Midbrain (tissue), 1 donor: ENCODE data around the gene TMIGD3.
"Not testable (repeated sequence)": the region's sequence is repeated elsewhere in the genome, so short reads cannot be mapped to it uniquely, and the experiment has no call there.

Source experiments
- DNase-seq: peaks from one replicate; lab custom pipeline; 2025; lab: John Stamatoyannopoulos, UW

The TMIGD3 gene

DNA sequence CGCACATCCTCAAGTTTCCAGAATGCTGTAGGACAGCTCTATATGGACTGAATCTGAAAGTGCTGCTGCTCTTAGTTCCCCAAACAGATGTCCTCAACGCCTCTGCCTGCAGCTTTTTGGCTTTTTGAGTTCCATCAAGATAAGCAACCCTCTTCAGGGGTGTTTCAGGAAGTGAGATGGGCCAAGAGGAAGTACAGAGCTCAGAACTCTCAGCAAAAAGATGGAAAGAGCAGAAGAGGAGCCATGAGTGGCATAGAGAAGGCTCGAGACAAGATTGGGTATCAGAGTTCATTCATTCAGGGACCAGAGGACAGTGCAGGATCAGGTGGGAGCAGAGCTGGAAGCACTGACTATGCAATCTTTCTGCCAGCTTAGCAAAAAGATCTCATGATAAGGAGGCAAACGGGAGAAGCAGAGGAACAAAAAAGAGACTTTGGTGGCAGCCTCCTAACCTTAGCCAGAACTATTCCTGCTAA, at the start of gene TMIGD3, which contains the start of gene ADORA3:
TMIGD3 (minus strand) TSS at position 49 of the 476 bp plus-strand sequence. CDS start 279 bp downstream, outside the sequence.
ADORA3 (minus strand) TSS at position 49 of the 476 bp plus-strand sequence. CDS start 279 bp downstream, outside the sequence.
- DNase-seq = peak; percentile 41

DNA sequence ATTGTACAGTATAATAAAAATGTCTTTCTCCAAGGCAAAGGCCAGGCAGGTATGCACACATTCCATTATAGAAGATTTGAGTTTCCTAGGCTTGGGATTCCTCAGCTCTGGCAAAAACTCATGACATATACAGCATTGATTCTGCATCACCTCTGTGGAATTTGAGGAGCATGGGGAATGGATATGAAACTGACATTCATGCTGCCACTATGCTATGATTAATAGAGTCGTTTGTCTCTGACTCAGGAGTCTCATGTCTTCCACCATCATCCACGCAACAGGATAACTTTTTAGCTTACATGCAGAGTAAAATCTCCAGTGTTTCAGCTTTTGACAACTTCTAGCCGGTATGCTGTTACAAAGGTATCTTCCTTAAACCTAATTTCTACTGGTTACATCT, 49.8 kb upstream of the TMIGD3 start:
- no peak for DNase-seq

DNA sequence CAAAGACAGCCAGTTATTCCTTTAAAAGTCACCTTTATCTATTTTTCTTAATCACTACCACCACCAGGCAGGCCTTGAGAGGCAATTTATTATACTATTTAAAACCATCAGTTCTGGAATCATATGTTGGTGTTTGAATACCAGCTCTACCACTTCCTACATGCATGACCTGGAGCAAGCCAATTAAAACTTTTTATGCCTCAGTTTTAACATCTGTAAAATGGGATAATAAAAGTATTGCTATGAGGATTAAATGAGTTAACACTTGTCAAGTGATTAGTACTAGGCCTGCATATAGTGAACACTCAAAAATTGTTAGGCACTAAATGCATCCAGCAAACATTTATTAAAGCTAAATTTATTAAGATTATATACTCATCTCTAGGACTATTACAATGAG, 49.2 kb upstream of the TMIGD3 start:
- DNase-seq = no peak

DNA sequence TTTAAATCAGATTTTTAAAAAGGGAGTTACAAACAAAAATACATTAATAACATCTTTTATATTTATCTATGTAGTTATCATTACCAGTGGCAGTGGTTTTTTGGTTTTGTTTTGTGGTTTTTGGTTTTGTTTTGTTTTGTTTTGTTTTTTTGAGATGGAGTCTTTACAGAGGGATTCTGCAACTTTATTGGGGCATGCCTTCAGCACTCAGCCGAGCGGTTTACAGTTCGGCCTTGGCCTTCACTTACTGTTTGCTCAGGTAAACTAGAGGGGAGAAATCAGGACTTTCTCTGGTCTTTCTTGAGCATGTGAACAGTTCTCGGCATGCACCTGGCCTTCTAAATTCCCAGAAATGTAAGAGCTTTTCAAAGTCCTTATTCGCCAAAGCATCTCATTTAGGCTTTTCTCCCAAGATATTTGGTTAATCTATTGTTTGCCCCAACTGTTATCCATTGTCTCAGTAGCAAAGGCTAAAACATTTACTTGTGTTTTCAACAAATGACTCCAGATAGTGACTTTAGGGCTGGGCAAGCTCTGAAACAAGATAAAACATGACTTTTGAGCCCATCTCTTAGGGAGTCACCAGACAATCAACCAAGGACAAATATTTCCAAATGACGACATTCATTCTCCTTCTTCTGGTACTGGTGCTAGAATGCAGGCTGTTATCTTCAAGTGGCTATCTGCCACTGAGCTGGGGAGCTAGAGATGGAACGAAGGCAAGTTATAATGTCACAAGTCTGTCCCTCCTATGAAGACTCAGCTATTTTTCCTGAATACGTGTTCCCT, 48.4 kb upstream of the TMIGD3 start:
- DNase-seq = no peak

DNA sequence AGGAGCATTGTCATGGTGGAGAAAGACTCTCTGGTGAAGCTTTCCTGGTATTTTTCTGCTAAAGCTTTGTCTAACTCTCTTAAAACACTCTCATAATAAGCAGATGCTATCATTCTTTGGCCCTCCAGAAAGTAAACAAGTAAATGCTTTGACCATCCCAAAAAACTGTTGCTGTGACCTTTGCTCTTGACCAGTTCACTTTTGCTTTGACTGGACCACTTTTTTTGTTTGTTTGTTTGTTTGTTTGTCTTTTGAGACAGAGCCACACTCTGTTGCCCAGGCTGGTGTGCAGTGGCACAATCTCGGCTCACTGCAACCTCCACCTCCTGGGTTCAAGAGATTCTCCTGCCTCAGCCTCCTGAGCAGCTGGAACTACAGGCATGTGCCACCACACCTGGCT, 44.4 kb upstream of the TMIGD3 start:
- DNase-seq = not testable (repeated sequence)

DNA sequence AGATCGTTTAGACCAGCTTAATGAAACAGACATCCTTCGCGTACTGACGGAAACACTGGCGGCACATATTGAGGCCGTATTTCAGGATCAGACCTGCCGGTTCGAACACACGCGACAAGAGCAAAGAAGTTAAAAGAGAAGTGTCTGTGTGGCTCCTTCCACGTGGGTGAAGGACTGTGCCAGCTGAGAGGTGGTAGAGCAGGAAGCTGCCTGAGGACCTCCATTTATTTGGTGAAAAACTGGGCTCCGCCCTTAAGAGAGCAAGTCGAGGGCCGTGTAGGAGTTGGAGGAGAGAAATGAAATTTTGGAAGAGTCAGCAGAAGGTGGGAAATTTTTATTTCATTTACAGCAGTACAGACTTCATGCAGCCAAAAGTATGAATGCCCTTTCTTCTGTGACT, 38.8 kb upstream of the TMIGD3 start:
- no peak for DNase-seq

DNA sequence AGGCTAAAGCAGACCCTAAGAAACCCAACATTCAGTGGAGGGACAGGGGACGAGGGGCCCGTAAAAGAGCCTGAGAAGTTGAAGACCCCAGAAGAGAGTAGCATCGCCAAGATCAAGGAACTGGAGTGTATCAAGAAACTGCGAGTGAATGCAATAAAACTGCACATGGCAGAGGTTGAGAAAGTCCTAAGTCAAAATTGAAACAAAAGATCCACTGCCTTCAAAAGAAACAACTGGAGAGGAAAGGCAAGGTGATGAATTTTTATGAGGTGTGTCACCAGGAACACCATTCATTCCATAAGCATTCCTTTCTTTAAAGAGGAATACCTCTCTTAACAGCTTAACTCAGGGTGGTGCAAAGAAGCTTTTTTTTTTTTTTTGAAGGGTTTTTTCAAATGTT, 38.3 kb upstream of the TMIGD3 start:
- no peak for DNase-seq

DNA sequence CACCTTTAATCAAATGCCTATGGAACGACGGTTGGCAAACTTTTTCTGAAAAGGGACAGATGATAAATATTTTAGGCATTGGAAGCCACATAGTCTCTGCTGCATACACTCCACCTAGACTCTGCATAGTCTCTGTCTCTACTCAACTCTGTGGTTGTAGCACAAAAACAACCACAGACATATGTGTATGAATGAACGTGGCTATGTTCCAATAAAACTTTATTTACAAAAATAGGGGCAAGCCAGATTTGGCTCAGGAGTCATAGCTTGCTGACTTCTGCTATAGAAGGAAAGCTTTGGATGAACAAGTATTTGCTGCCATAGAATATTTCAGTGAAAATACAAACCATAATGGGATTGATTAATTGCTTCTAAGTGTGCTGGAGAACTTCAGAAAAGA, 37.5 kb upstream of the TMIGD3 start:
- DNase-seq = no peak

DNA sequence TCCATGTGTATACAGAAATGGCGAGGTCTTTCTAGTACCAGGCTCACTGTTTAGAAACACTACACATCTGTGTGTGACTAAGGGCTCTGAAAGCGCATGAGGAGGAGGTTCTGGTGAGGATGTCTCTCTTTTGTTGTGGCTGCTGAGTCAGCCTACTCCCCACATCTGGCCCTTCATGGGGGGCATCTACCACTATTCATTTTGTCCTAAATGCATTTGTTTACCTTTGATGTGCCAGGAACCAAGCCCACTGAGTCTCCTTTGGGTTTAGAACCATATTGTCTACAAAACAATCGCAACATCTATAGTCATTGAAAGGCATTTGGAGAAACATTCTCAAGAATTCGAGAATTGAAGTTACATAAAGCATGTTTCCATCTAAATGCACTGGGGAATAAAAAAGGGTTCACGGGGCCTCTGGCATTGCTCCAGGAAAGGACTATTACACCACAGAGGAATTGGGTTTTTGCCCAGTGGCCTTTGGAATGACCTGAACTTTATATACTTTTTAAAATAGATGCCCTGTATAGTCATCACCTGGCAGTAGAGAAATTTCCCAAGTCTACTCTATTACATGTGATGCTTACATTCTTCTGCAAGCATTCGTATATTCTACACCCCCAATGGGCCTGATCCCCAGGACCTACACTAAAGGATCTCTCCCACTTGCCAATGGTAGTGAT, 35.1 kb upstream of the TMIGD3 start:
- DNase-seq = no peak

DNA sequence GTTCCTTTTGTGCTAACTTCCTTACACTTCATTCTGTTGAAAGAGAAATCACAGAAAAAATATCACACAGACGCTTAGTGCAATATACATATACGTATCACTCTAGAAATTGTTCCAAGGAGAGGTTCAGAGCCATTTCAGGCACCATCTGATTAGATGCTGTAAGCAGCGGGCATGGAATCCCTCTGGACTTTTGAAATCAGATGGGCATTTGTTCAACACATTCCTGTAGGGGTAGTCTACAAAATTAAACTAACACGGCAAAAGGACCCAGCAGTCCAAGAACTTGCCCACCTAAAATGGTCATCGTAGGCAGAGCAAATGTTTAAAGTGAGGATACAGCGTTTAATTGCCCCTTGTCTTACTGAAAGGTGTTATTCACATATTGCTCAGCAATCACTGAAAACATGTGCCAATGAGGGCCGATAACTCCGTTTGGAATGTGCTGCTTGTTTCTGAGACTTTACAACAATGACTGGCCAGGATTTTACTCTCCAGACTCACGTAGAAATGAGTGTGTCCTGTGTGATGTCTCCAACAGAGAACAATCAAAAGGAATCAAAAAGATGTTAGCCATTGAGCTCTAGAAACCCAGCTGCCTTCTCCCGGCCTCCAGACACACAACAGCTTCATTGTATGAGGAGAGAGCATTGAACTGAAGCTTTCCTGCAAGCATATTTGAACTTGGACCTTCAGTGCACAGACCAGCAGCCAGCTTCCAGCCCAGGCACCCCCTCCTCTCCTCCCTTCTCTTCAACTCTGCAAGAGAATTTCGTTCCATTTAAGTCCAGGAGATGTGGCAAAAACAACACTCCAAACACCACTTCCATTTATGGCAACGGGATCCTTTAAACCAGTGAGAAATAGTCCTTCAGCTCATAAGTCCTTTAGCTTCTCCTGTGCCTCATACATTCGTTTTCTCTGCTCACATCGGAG, 32.1 kb upstream of the TMIGD3 start:
- peak; percentile 64 for DNase-seq

DNA sequence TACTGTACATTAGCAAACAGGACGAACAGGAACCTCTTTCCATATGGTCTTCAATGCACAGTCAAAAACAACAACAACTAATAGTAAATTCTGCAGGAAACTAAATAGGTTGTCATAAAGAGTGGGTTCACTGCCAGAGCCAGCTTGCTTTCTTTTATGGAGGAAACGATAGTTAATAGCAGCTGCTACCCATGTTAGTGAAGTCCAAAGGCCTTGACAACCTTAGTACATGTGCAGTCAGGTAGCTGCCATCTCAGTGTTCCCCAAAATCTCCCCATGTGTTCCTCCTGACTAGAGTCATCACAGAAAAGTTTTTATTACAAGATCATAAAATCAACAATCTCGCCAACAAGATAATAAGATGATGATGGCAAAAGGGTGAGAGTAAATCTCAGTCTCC, 16.6 kb upstream of the TMIGD3 start:
- DNase-seq = no peak

DNA sequence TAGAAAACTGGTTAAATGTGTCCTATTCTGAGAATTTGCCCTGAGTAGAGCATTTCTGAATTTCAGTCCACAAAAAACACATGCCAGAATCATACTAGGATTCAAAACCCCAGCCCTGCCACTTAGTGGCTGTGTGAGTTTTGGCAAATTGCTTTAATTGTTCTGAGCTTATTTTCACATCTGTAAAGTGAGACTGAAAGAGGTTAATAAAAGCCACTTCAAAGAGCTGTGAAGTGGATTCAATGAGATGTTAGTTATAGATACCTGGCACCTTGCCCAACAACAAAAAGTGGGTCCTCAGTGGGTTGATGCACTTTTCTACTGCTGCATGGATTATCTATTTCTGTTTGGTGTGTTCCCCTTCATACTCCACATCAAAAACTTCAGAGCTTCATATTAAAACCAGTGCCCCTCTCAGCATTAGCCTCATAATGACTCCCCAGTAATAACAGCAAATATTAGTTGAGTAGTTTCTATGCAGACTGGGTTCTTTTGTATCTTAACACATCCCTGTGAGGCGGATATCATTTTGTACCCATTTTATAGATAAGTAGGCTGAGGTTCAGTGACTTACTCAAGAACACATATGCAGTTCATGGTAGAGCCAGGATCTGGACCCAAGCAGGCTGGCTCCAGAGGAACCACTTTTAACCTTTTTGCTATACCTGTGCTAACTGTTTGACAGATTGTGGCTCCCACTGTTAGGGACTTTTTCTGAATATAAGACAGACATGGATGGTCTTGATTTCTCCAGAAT, 14.2 kb upstream of the TMIGD3 start:
- DNase-seq = no peak

DNA sequence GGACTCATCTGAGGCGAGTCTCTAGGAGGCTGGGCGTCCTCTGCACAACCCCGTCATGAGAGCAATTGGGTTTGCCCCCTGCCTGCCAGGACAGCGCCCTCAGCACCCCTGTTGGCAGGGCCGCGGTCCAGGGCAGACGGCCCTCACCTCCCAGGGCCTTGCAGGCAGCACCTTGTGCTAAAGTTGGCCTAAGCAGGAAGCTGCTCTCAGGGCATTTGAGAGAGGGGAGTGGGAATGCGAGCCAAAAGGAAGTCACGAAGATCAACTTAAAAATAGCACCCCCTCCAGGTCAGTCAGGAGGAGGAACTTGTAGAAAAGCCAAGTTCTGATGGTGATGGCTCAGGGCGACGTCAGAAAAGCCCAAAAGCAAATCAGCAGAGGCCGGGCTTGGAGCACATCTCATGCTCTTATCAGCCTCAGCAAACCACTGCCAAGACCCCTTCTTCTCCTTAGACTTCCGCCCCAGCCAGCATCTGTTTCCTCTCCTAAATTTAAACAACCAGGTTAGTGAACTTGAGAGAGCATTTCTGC, 12.6 kb upstream of the TMIGD3 start:
- peak; percentile 35 for DNase-seq

DNA sequence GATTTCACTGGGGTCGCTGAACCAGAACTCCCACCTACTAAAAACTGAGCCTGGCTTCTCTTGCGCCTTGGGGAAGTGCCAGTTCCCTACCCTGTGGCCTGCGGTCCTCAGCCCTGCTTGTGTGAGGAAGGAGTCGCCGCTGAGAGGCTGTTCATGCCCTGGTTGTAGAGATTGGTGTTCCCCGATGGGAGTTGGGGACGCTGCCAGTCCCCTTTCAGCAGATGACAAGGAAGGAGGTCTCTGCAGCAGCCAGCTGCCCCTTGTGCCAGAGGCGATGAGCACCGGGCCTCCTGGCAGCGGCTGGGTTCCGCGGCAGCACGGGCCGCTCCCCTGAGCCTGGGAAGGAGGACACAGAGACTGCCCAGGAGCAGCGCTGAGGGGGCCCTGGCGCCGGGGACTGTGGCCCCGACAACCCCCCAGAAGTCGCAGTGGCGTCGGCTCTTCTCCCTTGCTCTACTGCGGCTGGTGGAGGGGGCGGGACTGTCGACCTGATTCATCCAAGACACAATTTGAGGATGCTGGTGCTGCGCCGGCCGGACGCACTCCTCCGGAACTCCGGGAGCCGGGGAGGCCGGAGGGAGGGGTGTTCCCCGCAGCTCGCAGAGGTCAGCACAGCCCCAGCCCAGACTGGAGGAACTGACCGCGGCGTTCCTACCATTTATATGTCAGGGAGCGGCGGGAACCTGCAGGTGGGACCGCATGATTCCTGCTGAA, 12.0 kb upstream of the TMIGD3 start:
- DNase-seq = peak; percentile 30

DNA sequence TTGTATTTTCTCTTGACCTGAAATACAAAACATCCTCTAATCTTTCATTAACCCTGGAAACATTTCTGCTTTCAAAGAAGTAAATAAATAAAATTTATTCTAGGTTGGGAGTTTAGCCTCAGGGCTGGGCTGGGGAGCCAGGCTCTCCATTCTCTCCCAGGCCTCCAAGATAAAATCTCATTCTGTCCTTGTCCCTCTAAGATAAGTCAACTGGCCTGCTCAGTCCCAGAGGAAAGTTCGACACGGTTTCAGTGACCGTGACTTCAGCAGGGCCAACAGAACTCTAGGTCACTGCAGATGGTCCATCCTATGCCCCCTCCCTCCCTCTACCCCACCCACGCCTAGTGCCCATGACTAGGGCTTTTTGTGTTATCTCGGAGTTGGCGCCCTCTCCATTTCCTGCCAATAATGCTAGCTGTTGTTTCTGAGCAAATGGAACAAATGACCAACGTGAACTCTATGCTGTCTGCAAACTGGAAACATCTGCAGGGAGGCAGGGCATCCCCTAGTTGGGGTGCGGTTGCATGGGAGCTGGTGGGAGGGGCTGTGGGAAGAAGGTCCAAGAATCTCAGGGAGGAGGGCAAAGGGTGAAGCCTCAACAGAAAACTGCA, 10.1 kb upstream of the TMIGD3 start:
- peak; percentile 80 for DNase-seq

DNA sequence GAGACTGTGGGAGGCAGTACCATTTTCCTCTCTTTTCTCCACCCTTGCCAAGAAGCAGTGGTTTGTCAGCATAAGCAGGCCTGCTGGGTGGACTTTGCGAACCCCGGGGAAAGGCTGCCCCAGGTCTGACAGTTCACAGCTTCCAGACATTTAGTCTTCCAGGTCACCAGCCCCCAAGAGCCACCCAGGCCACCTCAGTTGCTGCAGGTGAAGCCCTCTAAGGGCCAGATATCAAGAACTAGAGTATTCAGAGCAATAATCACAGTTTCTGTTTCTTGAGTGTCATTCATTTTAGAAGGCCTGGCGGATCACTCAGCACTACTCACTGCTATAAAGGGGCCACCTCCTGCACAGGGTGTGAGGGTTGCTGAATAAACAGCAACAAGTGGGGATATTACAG, 9.5 kb upstream of the TMIGD3 start:
- no peak for DNase-seq

DNA sequence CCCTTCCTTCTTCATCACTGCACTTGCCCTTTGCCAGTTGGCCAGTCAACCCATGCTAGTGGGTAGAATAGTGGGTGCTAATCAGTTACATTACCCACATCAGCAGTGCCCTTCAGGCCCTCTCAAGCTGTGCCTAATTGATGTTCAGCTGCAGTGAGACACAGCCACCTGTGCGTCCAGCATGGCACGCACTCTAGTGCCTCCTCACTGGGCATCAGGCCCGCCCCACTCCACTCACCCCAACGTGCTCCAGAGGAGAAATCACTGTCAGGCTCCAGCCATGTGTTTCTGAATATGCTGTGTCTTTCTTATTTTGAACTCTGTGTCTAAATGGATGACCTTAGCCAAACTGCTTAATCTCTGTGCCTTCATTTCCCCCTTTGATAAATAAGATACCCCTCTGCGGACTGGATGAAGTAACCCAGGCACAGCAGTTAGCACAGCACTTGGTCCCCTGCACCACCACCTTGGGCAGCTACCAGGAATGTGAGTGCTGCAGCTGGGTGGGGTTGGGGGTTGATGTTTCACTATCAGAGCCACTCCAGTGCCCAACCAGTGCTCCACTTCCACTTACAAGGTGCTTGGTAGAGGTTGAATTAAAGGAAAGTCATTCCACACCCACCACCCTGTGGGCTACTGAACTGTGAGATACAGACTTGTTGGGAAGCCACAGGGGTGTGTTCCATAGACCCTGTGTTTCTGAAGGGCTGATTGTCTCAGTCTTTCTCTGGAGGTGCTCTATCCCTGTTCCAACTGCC, 8.9 kb upstream of the TMIGD3 start:
- no peak for DNase-seq

DNA sequence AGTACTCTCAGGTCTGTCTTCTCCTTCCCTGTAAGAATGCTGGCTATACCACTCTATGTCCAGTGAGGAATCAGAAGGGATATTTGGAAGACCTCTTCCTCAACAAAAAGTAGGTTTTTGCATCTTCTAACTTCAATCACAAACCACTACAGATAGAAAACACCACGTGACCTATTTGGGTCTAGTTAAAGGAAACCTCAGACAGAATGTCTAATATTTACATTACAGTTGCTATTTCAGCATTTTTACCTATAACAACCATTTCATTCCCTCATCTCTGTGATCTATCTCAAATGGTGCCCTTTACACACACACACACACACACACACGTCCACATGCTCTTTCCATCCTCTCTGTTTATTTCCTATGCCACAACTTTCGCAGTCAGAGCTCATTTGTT, 7.9 kb upstream of the TMIGD3 start:
- no peak for DNase-seq

DNA sequence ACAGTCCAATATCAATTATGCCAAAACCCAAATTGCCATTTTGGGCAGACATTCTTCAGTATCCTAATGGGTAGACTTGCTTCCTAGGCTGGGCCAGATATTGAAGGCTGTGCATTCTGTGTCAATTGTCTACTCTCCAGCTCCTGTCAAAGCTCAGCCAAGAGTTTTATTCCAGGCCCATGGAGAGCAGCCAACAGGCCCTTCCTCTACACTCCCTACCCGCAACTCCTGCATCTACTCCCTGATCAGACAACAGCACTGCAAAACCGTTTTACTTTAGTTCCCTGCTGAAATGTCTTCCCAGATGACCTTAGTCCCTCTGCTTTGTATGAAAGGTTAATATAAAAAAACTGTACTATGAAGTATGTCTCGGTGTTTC, 6.6 kb upstream of the TMIGD3 start:
- DNase-seq = peak; percentile 46
